ENCODE results near the gene FMO2. TPM values are rescaled to one million over a fixed set of nuclear protein-coding genes. Genes with fewer than 3 reads are reported as not detected.
A peak's percentile ranks its signal among the peaks of the same experiment; 100 is the strongest.

Gene FMO2
- total RNA-seq, 2 donors from 2014 or later: 292 to 375 TPM

GRCh38 chr1:171160211-171160610, 24.9 kb upstream of the FMO2 start:
- no peaks in the 10 kb centered on the region for H3K27me3 ChIP-seq (replicated peaks; ENCODE audit: insufficient read depth)
- DNase-seq (ENCODE audit: low spot score) (no peak), ATAC-seq (ENCODE audit: insufficient number of reproducible peaks, low FRiP score, low read depth) (no peak)
- no peak overlapping the region for H3K4me3 ChIP-seq
- TF ChIP-seq CTCF (IDR thresholded peaks at IDR 0.05): no peak
- H3K27ac ChIP-seq: peak overlapping the region; percentile 52 to 73
- H3K36me3 ChIP-seq: no peaks in the 10 kb centered on the region
- no peaks in the 10 kb centered on the region for H3K9me3 ChIP-seq
- H3K4me1 ChIP-seq (ENCODE audit: control insufficient read depth in 1 of 2, low read depth in 2 of 2): peaks cover 15 to 22% of the 10 kb centered on the region in 2 donors

- Histone ChIP-seq H3K27ac (peak overlapping the region; percentile 52 to 73), H3K36me3 (no peaks in the 10 kb centered on the region), H3K27me3 (replicated peaks; ENCODE audit: insufficient read depth) (no peaks in the 10 kb centered on the region), H3K4me1 (ENCODE audit: control insufficient read depth in 1 of 2, low read depth in 2 of 2) (peaks cover 15 to 22% of the 10 kb centered on the region in 2 donors), H3K9me3 (no peaks in the 10 kb centered on the region), H3K4me3 (no peak overlapping the region)
- ATAC-seq (ENCODE audit: insufficient number of reproducible peaks, low FRiP score, low read depth): no peak
- no peak for DNase-seq (ENCODE audit: low spot score)
- no peak for TF ChIP-seq CTCF (IDR thresholded peaks at IDR 0.05)
These were observed 24.3 kb upstream of the FMO2 start for GRCh38 chr1:171160639-171161354.

- H3K27ac ChIP-seq: no peak overlapping the region
- H3K4me1 ChIP-seq (ENCODE audit: control insufficient read depth in 1 of 2, low read depth in 2 of 2): peaks cover 15 to 22% of the 10 kb centered on the region in 2 donors
- no peaks in the 10 kb centered on the region for H3K27me3 ChIP-seq (replicated peaks; ENCODE audit: insufficient read depth)
- TF ChIP-seq CTCF (IDR thresholded peaks at IDR 0.05): no peak
- ATAC-seq (ENCODE audit: insufficient number of reproducible peaks, low FRiP score, low read depth) (no peak), DNase-seq (ENCODE audit: low spot score) (no peak)
- H3K36me3 ChIP-seq: no peaks in the 10 kb centered on the region
- no peaks in the 10 kb centered on the region for H3K9me3 ChIP-seq
- no peak overlapping the region for H3K4me3 ChIP-seq
These were observed 23.7 kb upstream of the FMO2 start for GRCh38 chr1:171161431-171161830.

- no peak for TF ChIP-seq CTCF (IDR thresholded peaks at IDR 0.05)
- no peak overlapping the region for H3K4me3 ChIP-seq
- peaks cover under 1 to 1% of the 10 kb centered on the region in 2 donors for H3K4me1 ChIP-seq (ENCODE audit: control insufficient read depth in 1 of 2, low read depth in 2 of 2)
- no peak for ATAC-seq (ENCODE audit: insufficient number of reproducible peaks, low FRiP score, low read depth)
- no peaks in the 10 kb centered on the region for H3K27me3 ChIP-seq (replicated peaks; ENCODE audit: insufficient read depth)
- H3K9me3 ChIP-seq: no peaks in the 10 kb centered on the region
- no peaks in the 10 kb centered on the region for H3K36me3 ChIP-seq
- no peak overlapping the region for H3K27ac ChIP-seq
- no peak for DNase-seq (ENCODE audit: low spot score)
These were observed 18.7 kb upstream of the FMO2 start for GRCh38 chr1:171166361-171166760.

- H3K4me3 ChIP-seq: no peak overlapping the region
These were observed 17.3 kb upstream of the FMO2 start for GRCh38 chr1:171167785-171168184.

More at GRCh38 chr1:171167785-171168184, 17.3 kb upstream of the FMO2 start:
- H3K27me3 ChIP-seq (replicated peaks; ENCODE audit: insufficient read depth): no peaks in the 10 kb centered on the region
- no peaks in the 10 kb centered on the region for H3K4me1 ChIP-seq (ENCODE audit: control insufficient read depth in 1 of 2, low read depth in 2 of 2)
- no peak for TF ChIP-seq CTCF (IDR thresholded peaks at IDR 0.05)
- H3K27ac ChIP-seq: no peak overlapping the region
- H3K36me3 ChIP-seq: no peaks in the 10 kb centered on the region
- DNase-seq (ENCODE audit: low spot score): no peak
- no peak for ATAC-seq (ENCODE audit: insufficient number of reproducible peaks, low FRiP score, low read depth)
- H3K9me3 ChIP-seq: no peaks in the 10 kb centered on the region

Measured in thoracic aorta (tissue), 2 donors.